Measurements from ENCODE around the gene USP14.
"Not testable (repeated sequence)": the region's sequence is repeated elsewhere in the genome, so short reads cannot be mapped to it uniquely, and the experiment has no call there.

The USP14 gene

GRCh38 chr18:158128-159036 is at the start of gene USP14:
TSS of gene USP14 (plus strand) at chr18:158557. CDS start at chr18:158699, 142 bp downstream.
- DNase-seq = peak; percentile 94

DNA sequence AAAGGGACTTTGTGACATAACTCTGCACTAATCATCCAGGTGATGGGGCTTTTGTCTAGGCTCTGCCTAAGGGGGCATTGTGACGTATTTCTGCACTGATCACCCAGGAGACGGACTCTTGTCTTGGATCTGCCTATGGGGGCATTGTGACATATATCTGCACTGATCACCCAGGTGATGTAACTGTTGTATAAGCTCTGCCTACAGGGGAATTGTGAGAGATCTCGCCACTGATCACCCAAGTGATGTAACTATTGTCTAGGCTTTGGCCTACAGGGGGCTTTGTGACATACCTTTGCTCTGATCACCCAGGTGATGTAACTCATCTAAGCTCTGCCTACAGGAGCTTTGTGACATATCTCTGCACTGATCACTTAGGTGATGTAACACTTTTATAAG is 49.7 kb upstream of the USP14 start:
- DNase-seq = not testable (repeated sequence)

GRCh38 chr18:109130-109921 is 49.0 kb upstream of the USP14 start:
- not testable (repeated sequence) for DNase-seq

DNA sequence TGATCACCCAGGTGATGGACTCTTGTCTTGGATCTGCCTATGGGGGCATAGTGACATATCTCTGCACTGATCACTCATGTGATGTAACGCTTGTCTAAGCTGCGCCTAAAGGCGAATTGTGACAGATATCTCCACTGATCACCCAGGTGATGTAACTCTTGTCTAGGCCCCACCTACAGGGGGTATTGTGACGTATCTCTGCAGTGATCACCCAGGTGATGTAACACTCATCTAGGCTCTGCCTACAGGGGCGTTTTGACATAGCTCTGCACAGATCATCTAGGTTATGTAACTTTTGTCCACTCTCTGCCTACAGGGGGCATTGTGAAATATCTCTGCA is 48.5 kb upstream of the USP14 start:
- not testable (repeated sequence) for DNase-seq

- not testable (repeated sequence) for DNase-seq
Observed at GRCh38 chr18:110351-111201, 47.8 kb upstream of the USP14 start.

DNA sequence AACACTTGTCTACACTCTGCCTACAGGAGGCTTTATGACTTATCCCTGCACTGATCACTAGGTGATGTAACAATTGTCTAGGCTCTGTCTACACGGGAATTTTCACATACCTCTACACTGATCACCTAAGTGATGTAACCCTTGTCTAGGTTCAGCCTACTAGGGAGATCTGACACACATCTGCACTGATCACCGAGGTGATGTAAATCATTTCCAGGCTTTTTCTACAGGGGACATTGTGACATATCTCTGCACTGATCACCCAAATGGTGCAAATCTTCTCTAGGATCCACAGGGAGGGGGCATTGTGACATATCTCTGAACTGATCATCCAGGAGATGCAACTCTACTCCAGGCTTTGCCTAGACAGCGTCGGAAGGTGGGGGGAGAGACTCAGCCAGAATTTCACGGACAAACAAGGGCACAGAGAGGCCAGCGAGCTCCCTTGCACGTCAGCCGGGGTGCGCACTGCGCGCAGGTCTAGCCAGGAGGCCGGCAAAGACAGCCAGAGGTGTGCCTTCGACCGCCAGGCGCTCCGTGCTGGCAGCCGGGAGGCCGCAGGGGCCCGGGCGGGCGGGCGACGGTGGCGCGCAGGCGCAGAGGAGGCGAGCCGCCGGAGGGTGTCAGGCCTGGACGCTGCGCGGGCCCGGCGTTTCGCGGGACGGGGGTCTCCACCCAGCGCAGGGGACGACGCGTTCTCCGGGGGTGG is 46.9 kb upstream of the USP14 start:
- DNase-seq = no peak

GRCh38 chr18:112015-112733 is 46.2 kb upstream of the USP14 start:
- not testable (repeated sequence) for DNase-seq

DNA sequence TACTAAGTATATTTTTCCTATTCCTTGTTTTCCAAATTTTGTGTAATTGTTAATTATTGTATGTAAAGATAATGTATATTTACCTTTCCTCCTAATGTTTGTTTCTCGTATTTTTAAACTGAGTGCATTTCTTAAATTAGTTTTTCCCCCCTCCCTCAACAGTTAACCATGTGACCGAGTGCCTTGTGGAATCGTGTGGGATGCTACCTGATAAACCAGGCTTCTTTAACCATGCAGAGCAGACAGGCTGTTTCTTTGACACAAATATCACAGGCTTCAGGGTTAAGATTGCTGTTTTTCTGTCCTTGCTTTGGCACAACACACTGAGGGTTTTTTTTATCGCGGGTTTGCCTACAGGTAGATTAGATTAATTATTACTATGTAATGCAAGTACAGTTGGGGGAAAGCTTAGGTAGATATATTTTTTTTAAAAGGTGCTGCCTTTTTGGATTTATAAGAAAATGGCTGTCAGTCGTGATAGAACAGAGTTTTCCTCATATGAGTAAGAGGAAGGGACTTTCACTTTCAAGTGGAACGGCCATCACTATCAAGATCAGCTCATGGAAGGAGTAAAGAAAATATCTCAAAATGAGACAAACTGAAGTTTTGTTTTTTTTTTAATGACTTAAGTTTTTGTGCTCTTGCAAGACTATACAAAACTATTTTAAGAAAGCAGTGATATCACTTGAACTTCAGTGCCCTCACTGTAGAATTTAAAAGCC is 37.7 kb upstream of the USP14 start:
- DNase-seq = not testable (repeated sequence)

DNA sequence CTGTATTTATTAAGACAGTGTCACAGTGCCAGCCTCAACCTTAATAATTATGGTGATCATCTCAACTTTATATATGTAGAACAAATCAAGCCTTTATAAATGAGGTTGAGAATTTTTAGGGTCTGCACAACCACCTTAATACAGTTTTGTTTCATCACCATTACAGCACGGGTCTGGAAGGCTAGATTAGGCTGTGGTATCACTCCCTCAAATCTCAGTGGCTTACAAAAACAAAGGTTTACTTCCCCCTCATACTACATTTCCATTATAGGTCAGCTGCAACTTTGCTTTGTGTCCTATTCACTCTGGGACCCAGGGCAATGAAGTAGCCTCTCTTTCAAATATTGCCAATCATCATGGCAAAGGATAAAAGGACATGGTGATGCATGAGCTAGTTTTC is 23.3 kb upstream of the USP14 start:
- no peak for DNase-seq

GRCh38 chr18:136433-136832 is 21.9 kb upstream of the USP14 start:
- no peak for DNase-seq

GRCh38 chr18:137327-137726 is 21.0 kb upstream of the USP14 start:
- DNase-seq = no peak

DNA sequence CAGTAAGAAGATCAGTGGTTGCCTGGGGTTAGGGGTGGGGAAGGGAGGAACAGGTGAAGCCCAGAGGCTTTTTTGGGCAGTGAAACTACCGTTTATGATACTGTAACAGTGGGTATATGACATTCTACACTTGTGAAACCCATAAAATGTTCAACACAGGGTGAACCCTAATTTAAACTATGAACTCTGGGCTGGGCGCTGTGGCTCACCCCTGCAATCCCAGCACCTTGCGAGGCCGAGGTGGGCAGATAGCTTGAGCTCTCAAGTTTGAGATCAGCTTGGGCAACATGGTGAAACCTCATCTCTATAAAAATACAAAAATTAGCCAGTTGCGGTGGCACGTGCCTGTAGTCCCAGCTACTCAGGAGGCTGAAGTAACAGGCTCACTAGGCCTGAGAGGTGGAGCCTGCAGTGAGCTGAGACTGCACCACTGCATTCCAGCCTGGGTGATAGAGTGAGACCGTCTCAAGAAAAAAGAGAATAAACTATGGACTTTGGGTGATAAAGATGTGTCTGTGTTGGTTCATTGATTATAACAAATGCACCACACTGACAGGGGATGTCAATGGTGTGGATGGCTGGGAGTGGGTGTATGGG is 17.6 kb upstream of the USP14 start:
- DNase-seq = no peak

DNA sequence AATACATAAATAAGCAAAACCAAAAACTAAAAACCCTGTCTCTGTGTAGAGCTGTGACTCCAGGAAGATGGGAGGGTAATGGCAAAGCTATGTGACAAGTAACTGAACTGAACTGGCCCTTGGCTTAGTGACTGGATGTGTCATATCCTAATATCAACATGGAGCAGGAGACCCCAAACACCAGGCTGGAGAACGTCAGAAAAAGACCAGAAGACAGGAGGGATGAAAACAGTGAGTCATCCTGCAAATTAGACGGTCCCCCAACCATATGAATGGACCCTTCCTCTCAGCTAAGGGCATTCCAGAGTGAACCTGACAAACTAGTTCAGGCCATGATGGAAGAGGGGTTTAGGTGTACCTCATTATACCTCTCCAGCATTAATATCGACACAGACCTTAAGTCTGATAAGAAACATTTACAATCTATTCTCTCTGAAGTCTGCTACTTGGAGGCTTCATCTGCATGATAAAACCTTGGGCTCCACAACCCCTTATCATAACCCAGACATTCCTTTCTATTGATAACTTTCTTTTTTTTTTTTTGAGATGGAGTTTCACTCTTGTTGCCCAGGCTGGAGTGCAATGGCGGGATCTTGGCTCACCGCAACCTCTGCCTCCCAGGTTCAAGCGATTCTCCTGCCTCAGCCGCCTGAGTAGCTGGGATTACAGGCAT is 15.6 kb upstream of the USP14 start:
- DNase-seq = not testable (repeated sequence)

DNA sequence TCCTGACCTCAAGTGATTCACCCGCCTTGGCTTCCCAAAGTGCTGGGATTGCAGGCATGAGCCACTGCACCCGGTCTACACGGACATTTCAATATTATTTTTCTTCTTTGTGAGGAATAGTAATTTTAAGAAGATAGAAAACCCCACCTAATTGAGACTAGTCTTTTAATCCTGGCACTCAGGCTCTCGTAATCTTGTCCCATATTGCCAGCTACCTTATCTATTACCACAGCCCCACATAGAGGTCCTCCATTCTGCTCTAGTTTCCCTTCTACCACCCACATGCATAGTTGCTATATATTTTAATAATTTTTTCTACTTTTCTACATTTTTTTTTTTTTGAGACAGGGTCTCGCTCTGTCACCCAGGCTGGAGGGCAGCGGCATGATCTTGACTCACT is 9.5 kb upstream of the USP14 start:
- DNase-seq = no peak

GRCh38 chr18:154151-154550 is 4.2 kb upstream of the USP14 start:
- DNase-seq = no peak

- DNase-seq = no peak
Observed at GRCh38 chr18:155688-156087, 2.7 kb upstream of the USP14 start.

- DNase-seq = no peak
Observed at GRCh38 chr18:156514-157230, 1.7 kb upstream of the USP14 start.

GRCh38 chr18:159037-159652 is 788 bp downstream of the USP14 start:
- DNase-seq = no peak

DNA sequence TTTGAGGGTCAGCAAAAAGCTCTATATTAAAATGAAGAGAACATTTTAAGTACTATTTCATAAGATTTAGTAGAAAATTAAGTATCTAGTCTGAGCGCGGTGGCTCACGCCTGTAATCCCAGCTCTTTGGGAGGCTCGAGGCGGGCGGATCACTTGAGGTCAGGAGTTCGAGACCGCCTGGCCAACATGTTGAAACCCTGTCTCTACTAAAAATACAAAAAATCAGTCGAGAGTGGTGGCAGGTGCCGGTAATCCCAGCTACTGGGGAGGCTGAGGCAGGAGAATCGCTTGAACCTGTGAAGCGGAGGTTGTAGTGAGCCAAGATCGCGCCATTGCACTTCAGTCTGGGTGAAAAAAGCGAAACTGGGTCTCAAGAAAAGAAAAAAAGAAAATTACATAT is 1.6 kb downstream of the USP14 start:
- no peak for DNase-seq

Measured in DMS 273 treated with DMSO at 0.1 percent for 48 hours (cell line).